ENCODE data around the gene PARP6.

DNA sequence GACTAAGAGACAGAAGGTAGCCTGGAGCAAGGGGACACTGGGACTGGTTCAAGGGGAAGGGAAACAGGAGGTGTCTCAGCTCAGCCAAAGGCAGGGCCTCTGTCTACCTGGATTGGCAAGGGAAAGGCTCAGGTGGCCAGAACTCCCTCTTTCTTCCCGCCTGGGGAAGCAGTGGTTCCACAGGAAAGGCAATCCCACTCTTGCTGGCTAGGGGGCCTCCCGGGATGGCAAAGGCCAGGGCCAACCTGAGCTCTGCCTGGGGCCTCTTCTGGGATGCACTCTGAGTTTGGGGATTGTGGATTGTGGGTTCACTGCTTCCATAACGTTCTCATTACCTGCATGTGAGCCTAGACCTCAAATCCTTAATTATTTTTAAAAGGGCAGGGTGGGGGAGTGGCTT is 13.0 kb upstream of the PARP6 start:
- TF ChIP-seq TAF1 (IDR thresholded peaks at IDR 0.05; ENCODE audit: low read depth, low read length): no peak
- no peak for TF ChIP-seq POLR2AphosphoS5 (IDR thresholded peaks at IDR 0.05; ENCODE audit: low read depth, low read length)
- no peak for TF ChIP-seq POLR2A (IDR thresholded peaks at IDR 0.05; ENCODE audit: low read depth, low read length)
